K562 (cell line): Measurements from ENCODE around the gene ADPRHL1.

Source experiments
- KLF13 ChIP-seq: fragments of 450-650 bp; IDR thresholded peaks from 2 replicates; pipeline ENCODE4 v1.6.1; 2016; ENCODE audit warnings: missing genetic modification characterization, low read depth, mild to moderate bottlenecking, missing compliant biosample characterization, moderate library complexity, borderline replicate concordance
- REST ChIP-seq, 2 experiments: fragments of 450-650 bp; formaldehyde crosslinking in 1 of 2; IDR thresholded peaks; 2 replicates each; pipeline versions ENCODE4 v1.4.0 to v1.6.1; 2014 to 2020; ENCODE audit warnings: mild to moderate bottlenecking in 2 of 2, borderline replicate concordance in 1 of 2, low read depth in 1 of 2
- SPI1 ChIP-seq: IDR thresholded peaks from 2 replicates; pipeline ENCODE4 v1.6.1; 2011; ENCODE audit warnings: low read depth, low read length, control low read depth, borderline replicate concordance

DNA sequence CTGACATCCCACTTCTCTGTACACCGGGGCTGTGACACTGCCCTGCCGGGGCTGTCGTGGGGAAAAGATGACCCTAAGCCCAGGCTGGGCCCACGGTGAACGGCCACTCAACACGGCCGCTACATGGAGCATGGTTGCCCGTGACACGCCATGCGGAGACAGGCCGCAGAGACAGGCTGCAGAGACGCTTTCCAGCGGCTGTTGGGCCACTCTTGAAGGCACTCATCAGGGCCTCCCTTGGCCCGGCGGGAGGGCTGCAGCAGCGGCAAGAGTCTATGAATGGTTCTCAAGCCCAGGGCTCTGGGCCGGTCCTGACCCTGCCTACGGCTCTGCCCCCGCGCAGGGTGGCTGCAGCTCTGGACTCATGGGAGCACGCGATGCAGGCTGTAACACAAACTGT, 22.1 kb downstream of the ADPRHL1 start:
- TF ChIP-seq REST (IDR thresholded peaks at IDR 0.05; ENCODE audit: borderline replicate concordance) (no peak), REST (CRISPR knock-in tag; IDR thresholded peaks at IDR 0.05; ENCODE audit: low read depth) (no peak), KLF13 (tag) (no peak), SPI1 (no peak)
